Limb (tissue), 2 donors: ENCODE results near the gene C11orf97.
"Not testable (repeated sequence)": the region's sequence is repeated elsewhere in the genome, so short reads cannot be mapped to it uniquely, and the experiment has no call there.

Experiments
- DNase-seq, 2 donors: peaks; one replicate each; pipeline ENCODE4 v3.0.0-alpha.2; 2016; ENCODE audit errors: extremely low spot score in 2 of 2

The C11orf97 gene

GRCh38 chr11:94557421-94557820, 45.2 kb downstream of the C11orf97 start:
- DNase-seq = no peak

GRCh38 chr11:94557992-94558391, 45.7 kb downstream of the C11orf97 start:
- DNase-seq = no peak

DNA sequence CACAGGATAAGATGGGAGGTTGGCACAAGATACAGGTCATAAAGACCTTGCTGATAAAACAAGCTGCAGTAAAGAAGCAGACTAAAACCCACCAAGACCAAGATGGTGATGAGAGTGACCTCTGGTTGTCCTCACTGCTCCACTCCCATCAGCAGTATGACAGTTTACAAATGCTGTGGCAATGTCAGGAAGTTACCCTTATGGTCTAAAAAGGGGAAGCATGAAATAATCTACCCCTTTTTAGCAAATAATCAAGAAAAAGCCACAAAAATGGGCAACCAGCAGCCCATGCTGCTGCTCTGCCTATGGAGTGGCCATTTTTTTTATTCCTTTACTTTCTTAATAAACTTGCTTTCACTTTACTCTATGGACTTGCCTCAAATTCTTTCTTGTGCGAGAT, 46.2 kb downstream of the C11orf97 start:
- DNase-seq = no peak

DNA sequence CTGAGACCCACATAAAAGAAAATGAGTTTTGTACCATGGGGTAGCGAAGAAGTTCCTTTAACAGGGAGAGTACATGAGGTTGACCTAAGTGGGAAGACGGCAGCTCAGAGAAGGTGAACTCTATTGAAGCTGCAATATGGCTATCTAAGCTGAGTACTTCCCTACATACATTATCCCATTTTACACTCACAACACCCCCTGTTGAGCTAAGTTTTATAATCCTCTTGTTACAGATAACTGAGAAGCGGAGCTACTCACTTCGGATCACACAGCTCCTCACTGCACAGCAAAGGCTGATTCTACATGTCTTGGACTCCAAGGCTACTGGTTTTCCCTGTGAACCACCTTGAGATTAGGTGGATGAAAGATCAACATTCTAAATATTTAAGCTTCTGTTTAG, 46.7 kb downstream of the C11orf97 start:
- DNase-seq = no peak

DNA sequence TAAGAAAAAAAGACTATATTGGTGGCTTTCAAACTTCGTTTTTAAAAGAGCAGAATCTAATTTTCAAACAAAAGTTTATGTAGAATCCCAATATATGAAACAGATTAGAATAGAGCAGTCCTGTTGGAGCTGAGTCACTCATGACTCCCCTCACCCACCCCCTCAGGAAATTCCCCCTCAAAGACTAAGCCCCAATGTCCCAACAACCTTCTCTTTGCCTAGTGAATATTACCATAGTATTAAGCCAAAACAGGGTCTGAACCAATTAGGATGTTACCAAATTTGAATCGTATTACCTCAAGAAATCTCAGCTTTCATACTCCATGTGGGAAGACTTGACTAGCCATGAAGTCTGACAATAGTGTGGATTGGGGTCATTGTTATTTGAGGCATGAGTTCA, 47.1 kb downstream of the C11orf97 start:
- DNase-seq = no peak

DNA sequence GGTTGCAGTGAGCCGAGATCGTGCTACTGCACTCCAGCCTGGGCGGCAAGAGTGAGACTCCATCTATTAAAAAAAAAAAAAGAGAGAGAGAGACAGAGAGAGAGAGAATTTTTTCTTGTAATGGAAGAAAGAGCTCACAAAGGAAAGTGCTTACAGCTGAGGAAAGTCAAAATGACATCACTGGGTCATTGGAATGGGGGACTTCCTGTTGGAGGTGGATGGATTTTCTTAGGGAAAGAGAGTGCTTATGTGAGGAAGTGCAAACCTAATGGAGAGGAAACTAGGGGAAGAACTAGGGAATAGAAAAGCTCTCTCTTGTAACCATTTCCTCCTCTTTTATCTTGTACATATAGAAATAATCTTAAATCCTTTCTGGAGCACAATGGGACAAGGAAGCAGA, 48.6 kb downstream of the C11orf97 start:
- no peak for DNase-seq

DNA sequence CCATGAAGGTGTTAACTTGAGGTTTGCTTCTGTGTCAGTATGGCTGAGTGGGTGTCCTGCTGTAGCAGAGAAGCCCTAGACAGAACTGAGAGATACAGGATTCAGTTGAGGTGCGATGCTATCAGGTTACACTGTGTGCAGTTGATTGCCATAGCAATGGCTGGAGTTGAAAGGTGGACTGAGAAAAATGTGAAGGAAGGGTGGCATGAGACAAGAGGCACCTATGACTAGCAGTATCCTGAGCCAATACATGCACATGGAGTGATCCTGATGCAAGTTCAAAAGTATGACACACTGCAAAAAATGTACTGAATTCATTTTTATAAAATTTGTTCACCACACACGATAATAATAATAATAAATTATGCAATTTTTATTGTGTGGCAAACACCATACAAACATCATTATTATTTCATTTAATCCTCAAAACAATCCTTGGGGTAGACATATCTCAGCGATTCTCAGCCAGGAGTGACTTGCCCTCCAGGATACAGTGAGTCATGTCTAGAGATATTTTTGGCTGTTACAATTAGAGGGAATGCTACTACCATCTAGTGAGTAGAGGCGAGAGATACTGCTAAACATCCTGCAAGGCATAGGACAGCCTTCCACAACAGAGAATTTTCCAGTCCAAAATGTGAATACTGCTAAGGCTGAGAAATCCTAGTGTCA, 51.1 kb downstream of the C11orf97 start:
- DNase-seq = no peak

DNA sequence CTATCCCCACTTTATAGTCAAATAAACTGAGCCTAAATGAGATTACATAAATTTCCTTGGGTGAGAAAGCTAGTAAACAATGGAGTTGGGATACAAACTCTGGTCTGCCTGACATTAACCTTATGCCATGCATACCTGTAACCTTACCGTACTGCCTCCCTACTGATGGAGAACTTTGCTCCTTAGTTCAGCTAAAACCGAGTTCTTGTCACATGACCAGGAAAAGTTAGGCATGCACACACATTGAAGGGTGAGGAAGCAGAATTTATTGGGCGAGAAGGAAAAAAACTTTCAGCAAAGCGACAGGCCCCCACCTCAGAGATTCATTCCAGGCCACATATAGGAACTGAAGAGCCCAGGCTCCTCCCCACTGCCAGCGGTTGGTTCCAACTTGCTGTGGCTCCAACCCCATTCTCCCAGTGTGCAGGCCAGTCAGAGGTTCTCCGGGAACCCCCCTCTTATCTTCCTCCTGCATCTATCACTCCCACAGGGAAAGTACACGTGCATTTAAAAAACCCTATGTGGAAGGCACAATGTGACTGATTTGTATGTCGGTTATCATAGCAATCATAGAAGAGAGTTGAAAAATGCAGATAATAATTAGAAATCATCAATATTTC, 51.7 kb downstream of the C11orf97 start:
- no peak for DNase-seq

DNA sequence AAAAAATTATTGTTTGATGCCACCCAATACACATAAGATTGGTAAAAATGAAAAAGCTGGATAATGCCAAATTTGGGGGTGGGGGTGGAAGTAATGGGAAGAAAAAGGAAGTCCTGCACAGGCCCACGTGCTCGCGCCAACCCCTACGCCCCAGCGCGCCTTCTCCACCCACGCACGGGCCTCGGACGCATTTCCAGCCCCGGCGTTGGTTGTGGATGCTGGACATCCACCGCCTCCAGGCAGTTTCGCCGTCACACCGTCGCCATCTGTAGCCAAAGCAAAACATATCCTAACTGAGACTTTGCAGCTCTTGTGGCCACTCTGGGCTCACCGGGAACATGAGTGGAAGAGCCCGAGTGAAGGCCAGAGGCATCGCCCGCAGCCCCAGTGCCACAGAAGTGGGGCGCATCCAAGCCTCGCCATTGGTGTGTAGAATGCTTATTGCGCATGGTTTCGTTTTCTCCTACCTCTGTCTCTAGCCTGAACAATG, 55.0 kb downstream of the C11orf97 start, which contains the start of gene PIWIL4:
TSS of gene PIWIL4 (plus strand) at position 188 of the 490 bp plus-strand sequence. CDS start at position 339, 151 bp downstream.
- DNase-seq = no peak

DNA sequence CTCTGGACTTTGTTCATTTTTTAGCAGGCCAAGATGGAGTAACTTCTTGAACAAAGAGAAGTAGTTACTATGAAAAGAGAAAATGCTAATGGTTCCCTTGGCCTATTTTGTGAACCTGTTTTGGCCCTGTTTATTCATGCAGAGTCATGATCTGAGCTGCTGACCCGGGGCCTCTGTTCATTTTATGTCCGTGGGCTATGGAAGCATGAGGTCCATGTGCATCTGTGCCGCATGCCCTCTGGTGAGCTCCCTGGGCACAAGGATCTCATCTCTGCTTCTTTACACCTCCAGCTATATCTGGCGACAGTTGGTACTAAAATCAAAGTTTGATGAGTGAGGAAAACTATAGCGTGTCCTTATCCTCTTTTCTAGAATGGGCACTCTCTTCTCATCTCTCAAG, 55.9 kb downstream of the C11orf97 start:
- no peak for DNase-seq

GRCh38 chr11:94568717-94569116, 56.5 kb downstream of the C11orf97 start:
- no peak for DNase-seq

GRCh38 chr11:94572975-94573374, 60.7 kb downstream of the C11orf97 start:
- not testable (repeated sequence) for DNase-seq

GRCh38 chr11:94574193-94574961, 62.1 kb downstream of the C11orf97 start:
- no peak for DNase-seq

DNA sequence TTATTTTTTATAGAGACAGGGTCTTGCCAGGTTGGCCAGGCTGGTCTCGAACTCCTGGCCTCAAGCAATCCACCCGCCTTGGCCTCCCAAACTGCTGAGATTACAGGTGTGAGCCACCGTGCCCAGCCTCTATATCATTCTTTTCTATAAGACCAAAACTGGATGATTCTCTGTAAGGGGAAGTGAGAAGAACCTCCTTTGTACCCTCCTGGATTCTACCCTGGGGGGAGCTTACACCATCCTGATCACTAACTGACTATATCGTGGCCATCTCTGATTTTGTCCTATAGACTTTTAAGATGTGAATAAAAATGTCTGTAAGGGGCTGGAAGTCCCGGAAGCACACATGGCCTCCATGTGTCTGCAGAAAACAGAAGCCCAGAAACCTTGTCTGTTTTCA, 64.0 kb downstream of the C11orf97 start:
- no peak for DNase-seq

GRCh38 chr11:94577841-94578240, 65.6 kb downstream of the C11orf97 start:
- no peak for DNase-seq
